HepG2 (cell line): ENCODE data around the gene RAPH1.

Experiments
- ARHGAP35 ChIP-seq: sonication (generic); formaldehyde crosslinking; IDR thresholded peaks from 2 replicates; pipeline ENCODE4 v1.9.0; 2022; ENCODE audit warnings: mild to moderate bottlenecking, inconsistent platforms, moderate library complexity, missing genetic modification reagents, borderline replicate concordance
- DR1 ChIP-seq: sonication (generic); formaldehyde crosslinking; IDR thresholded peaks from 2 replicates; pipeline ENCODE4 v1.8.0; 2021; ENCODE audit warnings: mild to moderate bottlenecking, missing genetic modification reagents, inconsistent platforms
- JDP2 ChIP-seq: sonication (generic); formaldehyde crosslinking; IDR thresholded peaks from 2 replicates; pipeline ENCODE4 v1.8.1; 2022; ENCODE audit warnings: missing genetic modification reagents, borderline replicate concordance
- MED1 ChIP-seq: sonication (generic); formaldehyde crosslinking; IDR thresholded peaks from 2 replicates; pipeline ENCODE4 v1.4.0; 2020; ENCODE audit warnings: missing genetic modification reagents
- MIER2 ChIP-seq: IDR thresholded peaks from 2 replicates; pipeline ENCODE4 v1.6.1; 2016; ENCODE audit warnings: missing biosample characterization, missing genetic modification reagents
- NFIC ChIP-seq: IDR thresholded peaks from 2 replicates; pipeline ENCODE4 v1.6.1; 2012; ENCODE audit warnings: mild to moderate bottlenecking, low read length, inconsistent platforms
- POLR2AphosphoS5 ChIP-seq: IDR thresholded peaks from 2 replicates; pipeline ENCODE4 v1.6.1; 2012; ENCODE audit warnings: low read depth, low read length
- ZNF274 ChIP-seq: sonication (generic); formaldehyde crosslinking; IDR thresholded peaks from 2 replicates; pipeline ENCODE4 v1.5.1; 2020; ENCODE audit warnings: mild to moderate bottlenecking, missing genetic modification reagents
- ZNF367 ChIP-seq: sonication (generic); formaldehyde crosslinking; IDR thresholded peaks from 2 replicates; pipeline ENCODE4 v1.4.0; 2020; ENCODE audit warnings: missing genetic modification reagents, borderline replicate concordance
- ZNF724P ChIP-seq: sonication (generic); formaldehyde crosslinking; IDR thresholded peaks from 2 replicates; pipeline ENCODE4 v1.8.0; 2022; ENCODE audit warnings: missing genetic modification reagents, borderline replicate concordance
- ZSCAN29 ChIP-seq: sonication (generic); formaldehyde crosslinking; conservative IDR thresholded peaks from 2 replicates; pipeline ENCODE4 v1.4.0; 2020; ENCODE audit warnings: mild to moderate bottlenecking, missing genetic modification reagents
- TF ChIP-seq, protein P1 (sequence below): sonication (generic); formaldehyde crosslinking; IDR thresholded peaks from 2 replicates; pipeline ENCODE4 v1.5.0; 2020; ENCODE audit warnings: mild to moderate bottlenecking, missing genetic modification reagents, moderate library complexity
- TF ChIP-seq, protein P2 (sequence below), 2 experiments: IDR thresholded peaks; 2 replicates each; pipeline ENCODE4 v1.6.1; 2011 to 2012; ENCODE audit warnings: low read length in 2 of 2, borderline replicate concordance in 1 of 2, low read depth in 1 of 2, mild to moderate bottlenecking in 1 of 2, moderate library complexity in 1 of 2
- TF ChIP-seq, protein P3 (sequence below): sonication (generic); formaldehyde crosslinking; IDR thresholded peaks from 2 replicates; pipeline ENCODE4 v1.4.0; 2020; ENCODE audit warnings: missing genetic modification reagents

DNA sequence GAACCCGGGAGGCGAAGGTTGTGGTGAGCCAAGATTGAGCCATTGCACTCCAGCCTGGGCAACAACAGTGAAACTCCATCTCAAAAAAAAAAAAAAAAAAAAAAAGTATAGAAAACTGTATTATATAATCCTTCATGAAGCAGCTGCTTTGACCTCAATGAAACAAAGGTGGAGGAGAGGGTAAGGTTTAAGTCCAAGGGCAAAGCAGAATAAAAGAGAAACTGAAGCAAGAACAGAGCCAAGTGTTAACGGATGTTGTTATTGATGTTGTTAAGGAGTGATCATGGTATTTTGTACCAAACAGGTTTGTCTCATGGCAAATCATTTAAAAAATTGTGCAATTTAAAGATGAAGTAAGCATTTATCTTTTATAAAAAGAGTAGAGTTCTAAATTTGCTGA, 7.4 kb downstream of the RAPH1 start:
- no peak for TF ChIP-seq DR1 (CRISPR knock-in tag)
- no peak for TF ChIP-seq ZSCAN29 (CRISPR knock-in tag)
- no peak for TF ChIP-seq ZNF724P (CRISPR knock-in tag)
- TF ChIP-seq, protein P1, sequence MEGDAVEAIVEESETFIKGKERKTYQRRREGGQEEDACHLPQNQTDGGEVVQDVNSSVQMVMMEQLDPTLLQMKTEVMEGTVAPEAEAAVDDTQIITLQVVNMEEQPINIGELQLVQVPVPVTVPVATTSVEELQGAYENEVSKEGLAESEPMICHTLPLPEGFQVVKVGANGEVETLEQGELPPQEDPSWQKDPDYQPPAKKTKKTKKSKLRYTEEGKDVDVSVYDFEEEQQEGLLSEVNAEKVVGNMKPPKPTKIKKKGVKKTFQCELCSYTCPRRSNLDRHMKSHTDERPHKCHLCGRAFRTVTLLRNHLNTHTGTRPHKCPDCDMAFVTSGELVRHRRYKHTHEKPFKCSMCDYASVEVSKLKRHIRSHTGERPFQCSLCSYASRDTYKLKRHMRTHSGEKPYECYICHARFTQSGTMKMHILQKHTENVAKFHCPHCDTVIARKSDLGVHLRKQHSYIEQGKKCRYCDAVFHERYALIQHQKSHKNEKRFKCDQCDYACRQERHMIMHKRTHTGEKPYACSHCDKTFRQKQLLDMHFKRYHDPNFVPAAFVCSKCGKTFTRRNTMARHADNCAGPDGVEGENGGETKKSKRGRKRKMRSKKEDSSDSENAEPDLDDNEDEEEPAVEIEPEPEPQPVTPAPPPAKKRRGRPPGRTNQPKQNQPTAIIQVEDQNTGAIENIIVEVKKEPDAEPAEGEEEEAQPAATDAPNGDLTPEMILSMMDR (CRISPR knock-in tag): no peak
- TF ChIP-seq ZNF274: no peak
- TF ChIP-seq POLR2AphosphoS5: no peak
- no peak for TF ChIP-seq ARHGAP35 (CRISPR knock-in tag)
- no peak for TF ChIP-seq MIER2 (CRISPR knock-in tag)
- TF ChIP-seq, protein P2, sequence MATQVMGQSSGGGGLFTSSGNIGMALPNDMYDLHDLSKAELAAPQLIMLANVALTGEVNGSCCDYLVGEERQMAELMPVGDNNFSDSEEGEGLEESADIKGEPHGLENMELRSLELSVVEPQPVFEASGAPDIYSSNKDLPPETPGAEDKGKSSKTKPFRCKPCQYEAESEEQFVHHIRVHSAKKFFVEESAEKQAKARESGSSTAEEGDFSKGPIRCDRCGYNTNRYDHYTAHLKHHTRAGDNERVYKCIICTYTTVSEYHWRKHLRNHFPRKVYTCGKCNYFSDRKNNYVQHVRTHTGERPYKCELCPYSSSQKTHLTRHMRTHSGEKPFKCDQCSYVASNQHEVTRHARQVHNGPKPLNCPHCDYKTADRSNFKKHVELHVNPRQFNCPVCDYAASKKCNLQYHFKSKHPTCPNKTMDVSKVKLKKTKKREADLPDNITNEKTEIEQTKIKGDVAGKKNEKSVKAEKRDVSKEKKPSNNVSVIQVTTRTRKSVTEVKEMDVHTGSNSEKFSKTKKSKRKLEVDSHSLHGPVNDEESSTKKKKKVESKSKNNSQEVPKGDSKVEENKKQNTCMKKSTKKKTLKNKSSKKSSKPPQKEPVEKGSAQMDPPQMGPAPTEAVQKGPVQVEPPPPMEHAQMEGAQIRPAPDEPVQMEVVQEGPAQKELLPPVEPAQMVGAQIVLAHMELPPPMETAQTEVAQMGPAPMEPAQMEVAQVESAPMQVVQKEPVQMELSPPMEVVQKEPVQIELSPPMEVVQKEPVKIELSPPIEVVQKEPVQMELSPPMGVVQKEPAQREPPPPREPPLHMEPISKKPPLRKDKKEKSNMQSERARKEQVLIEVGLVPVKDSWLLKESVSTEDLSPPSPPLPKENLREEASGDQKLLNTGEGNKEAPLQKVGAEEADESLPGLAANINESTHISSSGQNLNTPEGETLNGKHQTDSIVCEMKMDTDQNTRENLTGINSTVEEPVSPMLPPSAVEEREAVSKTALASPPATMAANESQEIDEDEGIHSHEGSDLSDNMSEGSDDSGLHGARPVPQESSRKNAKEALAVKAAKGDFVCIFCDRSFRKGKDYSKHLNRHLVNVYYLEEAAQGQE (IDR thresholded peaks at IDR 0.05; ENCODE audit: borderline replicate concordance in 1 of 2, low read depth in 1 of 2, low read length in 2 of 2): no peak
- TF ChIP-seq ZNF367 (CRISPR knock-in tag): no peak
- no peak for TF ChIP-seq NFIC
- TF ChIP-seq JDP2 (CRISPR knock-in tag): no peak
- TF ChIP-seq, protein P3, sequence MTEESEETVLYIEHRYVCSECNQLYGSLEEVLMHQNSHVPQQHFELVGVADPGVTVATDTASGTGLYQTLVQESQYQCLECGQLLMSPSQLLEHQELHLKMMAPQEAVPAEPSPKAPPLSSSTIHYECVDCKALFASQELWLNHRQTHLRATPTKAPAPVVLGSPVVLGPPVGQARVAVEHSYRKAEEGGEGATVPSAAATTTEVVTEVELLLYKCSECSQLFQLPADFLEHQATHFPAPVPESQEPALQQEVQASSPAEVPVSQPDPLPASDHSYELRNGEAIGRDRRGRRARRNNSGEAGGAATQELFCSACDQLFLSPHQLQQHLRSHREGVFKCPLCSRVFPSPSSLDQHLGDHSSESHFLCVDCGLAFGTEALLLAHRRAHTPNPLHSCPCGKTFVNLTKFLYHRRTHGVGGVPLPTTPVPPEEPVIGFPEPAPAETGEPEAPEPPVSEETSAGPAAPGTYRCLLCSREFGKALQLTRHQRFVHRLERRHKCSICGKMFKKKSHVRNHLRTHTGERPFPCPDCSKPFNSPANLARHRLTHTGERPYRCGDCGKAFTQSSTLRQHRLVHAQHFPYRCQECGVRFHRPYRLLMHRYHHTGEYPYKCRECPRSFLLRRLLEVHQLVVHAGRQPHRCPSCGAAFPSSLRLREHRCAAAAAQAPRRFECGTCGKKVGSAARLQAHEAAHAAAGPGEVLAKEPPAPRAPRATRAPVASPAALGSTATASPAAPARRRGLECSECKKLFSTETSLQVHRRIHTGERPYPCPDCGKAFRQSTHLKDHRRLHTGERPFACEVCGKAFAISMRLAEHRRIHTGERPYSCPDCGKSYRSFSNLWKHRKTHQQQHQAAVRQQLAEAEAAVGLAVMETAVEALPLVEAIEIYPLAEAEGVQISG (CRISPR knock-in tag): no peak
- TF ChIP-seq MED1 (CRISPR knock-in tag): no peak
